HepG2 (cell line): ENCODE data around the gene C19orf18. TPM values are rescaled to one million over a fixed set of nuclear protein-coding genes. Genes with fewer than 3 reads are reported as not detected.

Experiments
- ARID3A ChIP-seq: IDR thresholded peaks from 2 replicates; pipeline ENCODE4 v1.6.1; 2012; ENCODE audit warnings: low read depth, low read length, improper control_type of control experiment
- LCORL ChIP-seq, 2 experiments: fragments of 450-650 bp in 1 of 2; sonication (generic) in 1 of 2; formaldehyde crosslinking in 1 of 2; IDR thresholded peaks; 2 replicates each; pipeline versions ENCODE4 v1.5.0 to v1.6.1; 2017 to 2020; ENCODE audit warnings: antibody characterized with exemption in 1 of 2, missing genetic modification reagents in 1 of 2
- MTF2 ChIP-seq: sonication (generic); formaldehyde crosslinking; IDR thresholded peaks from 2 replicates; pipeline ENCODE4 v1.5.0; 2020; ENCODE audit warnings: missing genetic modification reagents, borderline replicate concordance
- MXI1 ChIP-seq: IDR thresholded peaks from 3 replicates; pipeline ENCODE4 v1.6.1; 2012; ENCODE audit warnings: low read depth, low read length, inconsistent platforms, borderline replicate concordance
- MYNN ChIP-seq: sonication (generic); formaldehyde crosslinking; IDR thresholded peaks from 2 replicates; pipeline ENCODE4 v1.4.0; 2020; ENCODE audit warnings: mild to moderate bottlenecking, low read depth, missing genetic modification reagents
- NFATC3 ChIP-seq: sonication (generic); formaldehyde crosslinking; IDR thresholded peaks from 2 replicates; pipeline ENCODE4 v1.5.1; 2020; ENCODE audit warnings: mild to moderate bottlenecking, missing genetic modification reagents
- PPARG ChIP-seq: conservative IDR thresholded peaks from 2 replicates; pipeline ENCODE4 v1.6.1; 2016; ENCODE audit warnings: missing biosample characterization, missing genetic modification reagents
- RBM22 ChIP-seq: fragments of 200-400 bp; formaldehyde crosslinking; optimal IDR thresholded peaks from 2 replicates; pipeline ENCODE3; 2017; ENCODE audit warnings: mild to moderate bottlenecking, low read length, moderate library complexity
- SMAD1 ChIP-seq: sonication (generic); formaldehyde crosslinking; IDR thresholded peaks from 2 replicates; pipeline ENCODE4 v1.4.0; 2020; ENCODE audit warnings: missing genetic modification reagents, low read depth, mild to moderate bottlenecking, borderline replicate concordance
- TBL1XR1 ChIP-seq: fragments of 150-350 bp; IDR thresholded peaks from 2 replicates; pipeline ENCODE4 v1.6.1; 2014; ENCODE audit warnings: borderline replicate concordance, low read length; ENCODE audit not compliant: partially characterized antibody
- U2AF2 ChIP-seq: fragments of 200-400 bp; formaldehyde crosslinking; IDR thresholded peaks from 2 replicates; pipeline ENCODE4 v1.6.1; 2017; ENCODE audit warnings: low read depth, mild to moderate bottlenecking, low read length
- ZBTB38 ChIP-seq: sonication (generic); formaldehyde crosslinking; IDR thresholded peaks from 2 replicates; pipeline ENCODE4 v1.5.1; 2020; ENCODE audit warnings: mild to moderate bottlenecking, missing genetic modification reagents
- ZNF10 ChIP-seq: sonication (generic); formaldehyde crosslinking; IDR thresholded peaks from 2 replicates; pipeline ENCODE4 v1.4.0; 2020; ENCODE audit warnings: mild to moderate bottlenecking, low read depth, missing genetic modification reagents, borderline replicate concordance
- ZNF143 ChIP-seq: sonication (generic); formaldehyde crosslinking; IDR thresholded peaks from 2 replicates; pipeline ENCODE4 v1.4.0; 2020; ENCODE audit warnings: missing genetic modification reagents
- ZNF18 ChIP-seq: sonication (generic); formaldehyde crosslinking; IDR thresholded peaks from 2 replicates; pipeline ENCODE4 v1.8.0; 2022; ENCODE audit warnings: mild to moderate bottlenecking, missing genetic modification reagents; ENCODE audit not compliant: insufficient replicate concordance
- ZNF329 ChIP-seq: sonication (generic); formaldehyde crosslinking; IDR thresholded peaks from 2 replicates; pipeline ENCODE4 v1.9.0; 2021; ENCODE audit warnings: low read depth, mild to moderate bottlenecking, missing genetic modification reagents
- ZNF468 ChIP-seq: sonication (generic); formaldehyde crosslinking; IDR thresholded peaks from 2 replicates; pipeline ENCODE4 v1.8.0; 2022; ENCODE audit warnings: mild to moderate bottlenecking, moderate library complexity, missing genetic modification reagents
- ZNF562 ChIP-seq: sonication (generic); formaldehyde crosslinking; IDR thresholded peaks from 2 replicates; pipeline ENCODE4 v1.8.0; 2022; ENCODE audit warnings: missing genetic modification reagents, borderline replicate concordance
- ZNF781 ChIP-seq: sonication (generic); formaldehyde crosslinking; IDR thresholded peaks from 2 replicates; pipeline ENCODE4 v1.5.1; 2020; ENCODE audit warnings: borderline replicate concordance, mild to moderate bottlenecking, missing genetic modification reagents; ENCODE audit errors: not compliant biosample characterization
- ZUFSP ChIP-seq: sonication (generic); formaldehyde crosslinking; IDR thresholded peaks from 2 replicates; pipeline ENCODE4 v1.9.0; 2021; ENCODE audit warnings: missing genetic modification reagents, mild to moderate bottlenecking, borderline replicate concordance
- polyA plus RNA-seq, 8 experiments: library from polyadenylated mRNA; depleted of rRNA in 3 of 8; stranded (reverse) in 7 of 8; unstranded in 1 of 8; fragments of >200 nt; fragmentation: Illumina TruSeq in 4 of 8; extraction: Trizol in 4 of 8; gene quantifications; 2 replicates each; pipeline versions ENCODE4 v1.2.1 to v1.2.3, GENCODE V29; 2011 to 2016; ENCODE audit warnings: low read depth in 4 of 8, missing spikeins in 1 of 8, mixed read lengths in 1 of 8; ENCODE audit not compliant: insufficient read depth in 1 of 8
- total RNA-seq, 5 experiments: library from RNA; depleted of rRNA; stranded (reverse); fragments of >200 nt; fragmentation: Illumina TruSeq; extraction: Trizol; gene quantifications; 2 replicates each; pipeline ENCODE4 v1.2.3, GENCODE V29; 2016; ENCODE audit warnings: low read depth in 1 of 5

Gene C19orf18
- total and polyA plus RNA-seq, 2 of the 13 experiments (the other 11 are each of a cell fraction or from before 2014, with no cell fraction given) = 0.38 to 0.55 TPM

GRCh38 chr19:58002384-58003173, 28.2 kb upstream of the C19orf18 start, which contains the start of gene ZNF606 (continued):
- TF ChIP-seq ZNF18 (CRISPR knock-in tag) (peak; percentile 32), TBL1XR1 (no peak), RBM22 (no peak), ZUFSP (CRISPR knock-in tag) (no peak), NFATC3 (peak; percentile 82; the same call in 1 of the 2 replicates), SMAD1 (CRISPR knock-in tag) (no peak; the same call in 1 of the 2 replicates), ZNF143 (CRISPR knock-in tag) (peak; percentile 99), ARID3A (no peak), U2AF2 (no peak), ZBTB38 (CRISPR knock-in tag) (no peak), ZNF10 (CRISPR knock-in tag) (no peak), ZNF781 (peak; percentile 93), MYNN (CRISPR knock-in tag) (peak; percentile 81; the same call in 1 of the 2 replicates), MXI1 (peak; percentile 37; the same call in 1 of the 3 replicates), LCORL (IDR thresholded peaks at IDR 0.05) (peak; percentile 35; the same call in 1 of the 2 replicates), LCORL (CRISPR knock-in tag; IDR thresholded peaks at IDR 0.05) (peak; percentile 84), ZNF329 (CRISPR knock-in tag) (0 out of 2 replicates have a peak, but pooled peaks have one; percentile 52), ZNF468 (CRISPR knock-in tag) (0 out of 2 replicates have a peak, but pooled peaks have one; percentile 56), ZNF562 (CRISPR knock-in tag) (no peak), PPARG (CRISPR knock-in tag) (0 out of 2 replicates have a peak, but pooled peaks have one; percentile 18), MTF2 (CRISPR knock-in tag) (peak; percentile 96)
